ENCODE measurements around the gene TEN1.
A peak's percentile ranks its signal among the peaks of the same experiment; 100 is the strongest.

Gene TEN1

DNA sequence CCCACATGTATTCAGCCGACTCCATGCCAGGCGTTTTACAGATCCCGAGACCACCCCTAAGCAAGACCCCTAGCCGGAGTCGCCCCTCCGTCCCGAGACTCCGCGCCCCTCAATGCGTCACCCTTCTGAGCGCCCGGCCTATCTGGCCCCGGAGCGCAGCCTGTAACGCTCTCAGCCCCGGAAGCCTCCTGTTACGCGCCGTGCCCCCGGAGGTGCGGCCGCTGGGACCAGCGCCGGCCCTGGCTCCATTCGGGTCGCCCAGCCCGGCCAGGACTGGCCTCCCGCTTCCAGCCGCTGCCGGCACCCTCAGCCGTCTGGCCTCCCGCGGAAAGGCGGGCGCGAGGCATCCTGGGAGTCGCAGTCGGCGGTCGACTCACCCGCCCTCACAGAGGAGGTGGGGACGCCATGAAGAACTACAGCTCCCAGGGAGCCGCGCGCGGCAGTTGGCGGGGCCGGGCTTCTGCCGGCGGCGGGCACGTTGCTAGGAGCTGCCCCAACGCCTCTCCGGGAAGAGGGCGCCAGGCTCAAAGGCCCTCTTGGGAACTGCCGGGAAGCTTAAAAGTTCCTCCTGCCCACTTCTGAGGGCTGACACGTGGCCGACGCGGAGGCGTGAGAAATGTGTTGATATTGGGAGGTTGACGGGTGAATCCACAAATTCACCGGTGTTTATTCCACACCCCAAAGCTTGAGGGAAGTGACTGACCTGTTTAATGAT is 38.2 kb upstream of the TEN1 start, which contains the start of gene FBF1:
Gene FBF1 (minus strand): TSS at position 316 of the 715 bp plus-strand sequence. CDS start 2,893 bp downstream, outside the sequence.
- Histone ChIP-seq H3K27ac (ENCODE audit: extremely low read depth, low read depth, low read length) (peak within 1 kb of the TSS; percentile 85), H3K9me3 (ENCODE audit: control insufficient read depth, insufficient read depth, low read depth, low read length) (no peaks in the 10 kb centered on the region), H3K4me1 (ENCODE audit: control insufficient read depth, insufficient read depth, low read length) (peaks cover 3% of the 10 kb centered on the region; the same call in 1 of the 2 replicates), H3K36me3 (ENCODE audit: control insufficient read depth in 2 of 2, insufficient read depth in 1 of 2, low read length in 2 of 2) (peaks cover 5 to 26% of the 10 kb centered on the region in 2 experiments), H3K4me3 (ENCODE audit: low read depth, low read length) (peak within 1 kb of the TSS; percentile 92)
- POLR2A ChIA-PET: interaction anchor here (0.5 to 1.9 kb wide), 30 partner anchors 10 to 413 kb away, joined by 3 to 20 read pairs (median 4); partner anchors contain the start of genes ACOX1, CDK3, MRPL38 and PRPSAP1
- CTCF ChIA-PET: interaction anchor here (0.6 to 1.9 kb wide), 6 partner anchors 13 to 67 kb away, joined by 3 to 9 read pairs (median 4); partner anchors contain the start of gene CDK3
- TF ChIP-seq ZNF843 (tag by site-specific recombination; IDR thresholded peaks at IDR 0.05) (peak; percentile 52; the same call in 1 of the 2 replicates), ZNF626 (tag by site-specific recombination; IDR thresholded peaks at IDR 0.05) (no peak), ZNF664 (tag by site-specific recombination; IDR thresholded peaks at IDR 0.05) (no peak), TCF7L2 (IDR thresholded peaks at IDR 0.05; ENCODE audit: borderline replicate concordance, low read depth, low read length) (peak; percentile 83), ZNF146 (tag by site-specific recombination; IDR thresholded peaks at IDR 0.05) (no peak), ZNF24 (tag by site-specific recombination; IDR thresholded peaks at IDR 0.05) (peak; percentile 52; the same call in 1 of the 2 replicates), ZNF530 (tag by site-specific recombination; IDR thresholded peaks at IDR 0.05; ENCODE audit: low read depth) (no peak), MEIS1 (CRISPR knock-in tag; IDR thresholded peaks at IDR 0.05; ENCODE audit: borderline replicate concordance) (no peak), ZNF138 (tag by site-specific recombination; IDR thresholded peaks at IDR 0.05; ENCODE audit: borderline replicate concordance) (no peak), ZNF292 (tag by site-specific recombination; IDR thresholded peaks at IDR 0.05; ENCODE audit: borderline replicate concordance, low read depth) (no peak), ZNF555 (tag by site-specific recombination; conservative IDR thresholded peaks at IDR 0.05) (no peak), ZNF473 (tag by site-specific recombination; IDR thresholded peaks at IDR 0.05) (no peak), ZBTB8A (tag by site-specific recombination; IDR thresholded peaks at IDR 0.05) (peak; percentile 99), ZNF302 (tag by site-specific recombination; IDR thresholded peaks at IDR 0.05; ENCODE audit: low read depth) (no peak), ZNF394 (tag by site-specific recombination; IDR thresholded peaks at IDR 0.05; ENCODE audit: borderline replicate concordance) (no peak), KLF8 (tag by site-specific recombination; IDR thresholded peaks at IDR 0.05) (peak; percentile 67), ZNF76 (tag by site-specific recombination; IDR thresholded peaks at IDR 0.05; ENCODE audit: borderline replicate concordance, low read depth) (peak; percentile 98), ZBTB21 (tag by site-specific recombination; IDR thresholded peaks at IDR 0.05) (no peak), REPIN1 (tag by site-specific recombination; IDR thresholded peaks at IDR 0.05; ENCODE audit: low read depth) (0 out of 2 replicates have a peak, but pooled peaks have one; percentile 27)
- TF ChIP-seq, protein P1, sequence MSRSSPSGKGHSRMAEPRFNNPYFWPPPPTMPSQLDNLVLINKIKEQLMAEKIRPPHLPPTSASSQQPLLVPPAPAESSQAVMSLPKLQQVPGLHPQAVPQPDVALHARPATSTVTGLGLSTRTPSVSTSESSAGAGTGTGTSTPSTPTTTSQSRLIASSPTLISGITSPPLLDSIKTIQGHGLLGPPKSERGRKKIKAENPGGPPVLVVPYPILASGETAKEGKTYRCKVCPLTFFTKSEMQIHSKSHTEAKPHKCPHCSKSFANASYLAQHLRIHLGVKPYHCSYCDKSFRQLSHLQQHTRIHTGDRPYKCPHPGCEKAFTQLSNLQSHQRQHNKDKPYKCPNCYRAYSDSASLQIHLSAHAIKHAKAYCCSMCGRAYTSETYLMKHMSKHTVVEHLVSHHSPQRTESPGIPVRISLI (tag by site-specific recombination; IDR thresholded peaks at IDR 0.05): no peak
- TF ChIP-seq, protein P2, sequence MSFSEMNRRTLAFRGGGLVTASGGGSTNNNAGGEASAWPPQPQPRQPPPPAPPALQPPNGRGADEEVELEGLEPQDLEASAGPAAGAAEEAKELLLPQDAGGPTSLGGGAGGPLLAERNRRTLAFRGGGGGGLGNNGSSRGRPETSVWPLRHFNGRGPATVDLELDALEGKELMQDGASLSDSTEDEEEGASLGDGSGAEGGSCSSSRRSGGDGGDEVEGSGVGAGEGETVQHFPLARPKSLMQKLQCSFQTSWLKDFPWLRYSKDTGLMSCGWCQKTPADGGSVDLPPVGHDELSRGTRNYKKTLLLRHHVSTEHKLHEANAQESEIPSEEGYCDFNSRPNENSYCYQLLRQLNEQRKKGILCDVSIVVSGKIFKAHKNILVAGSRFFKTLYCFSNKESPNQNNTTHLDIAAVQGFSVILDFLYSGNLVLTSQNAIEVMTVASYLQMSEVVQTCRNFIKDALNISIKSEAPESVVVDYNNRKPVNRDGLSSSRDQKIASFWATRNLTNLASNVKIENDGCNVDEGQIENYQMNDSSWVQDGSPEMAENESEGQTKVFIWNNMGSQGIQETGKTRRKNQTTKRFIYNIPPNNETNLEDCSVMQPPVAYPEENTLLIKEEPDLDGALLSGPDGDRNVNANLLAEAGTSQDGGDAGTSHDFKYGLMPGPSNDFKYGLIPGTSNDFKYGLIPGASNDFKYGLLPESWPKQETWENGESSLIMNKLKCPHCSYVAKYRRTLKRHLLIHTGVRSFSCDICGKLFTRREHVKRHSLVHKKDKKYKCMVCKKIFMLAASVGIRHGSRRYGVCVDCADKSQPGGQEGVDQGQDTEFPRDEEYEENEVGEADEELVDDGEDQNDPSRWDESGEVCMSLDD (tag by site-specific recombination; IDR thresholded peaks at IDR 0.05): peak; percentile 43
- TF ChIP-seq, protein P3, sequence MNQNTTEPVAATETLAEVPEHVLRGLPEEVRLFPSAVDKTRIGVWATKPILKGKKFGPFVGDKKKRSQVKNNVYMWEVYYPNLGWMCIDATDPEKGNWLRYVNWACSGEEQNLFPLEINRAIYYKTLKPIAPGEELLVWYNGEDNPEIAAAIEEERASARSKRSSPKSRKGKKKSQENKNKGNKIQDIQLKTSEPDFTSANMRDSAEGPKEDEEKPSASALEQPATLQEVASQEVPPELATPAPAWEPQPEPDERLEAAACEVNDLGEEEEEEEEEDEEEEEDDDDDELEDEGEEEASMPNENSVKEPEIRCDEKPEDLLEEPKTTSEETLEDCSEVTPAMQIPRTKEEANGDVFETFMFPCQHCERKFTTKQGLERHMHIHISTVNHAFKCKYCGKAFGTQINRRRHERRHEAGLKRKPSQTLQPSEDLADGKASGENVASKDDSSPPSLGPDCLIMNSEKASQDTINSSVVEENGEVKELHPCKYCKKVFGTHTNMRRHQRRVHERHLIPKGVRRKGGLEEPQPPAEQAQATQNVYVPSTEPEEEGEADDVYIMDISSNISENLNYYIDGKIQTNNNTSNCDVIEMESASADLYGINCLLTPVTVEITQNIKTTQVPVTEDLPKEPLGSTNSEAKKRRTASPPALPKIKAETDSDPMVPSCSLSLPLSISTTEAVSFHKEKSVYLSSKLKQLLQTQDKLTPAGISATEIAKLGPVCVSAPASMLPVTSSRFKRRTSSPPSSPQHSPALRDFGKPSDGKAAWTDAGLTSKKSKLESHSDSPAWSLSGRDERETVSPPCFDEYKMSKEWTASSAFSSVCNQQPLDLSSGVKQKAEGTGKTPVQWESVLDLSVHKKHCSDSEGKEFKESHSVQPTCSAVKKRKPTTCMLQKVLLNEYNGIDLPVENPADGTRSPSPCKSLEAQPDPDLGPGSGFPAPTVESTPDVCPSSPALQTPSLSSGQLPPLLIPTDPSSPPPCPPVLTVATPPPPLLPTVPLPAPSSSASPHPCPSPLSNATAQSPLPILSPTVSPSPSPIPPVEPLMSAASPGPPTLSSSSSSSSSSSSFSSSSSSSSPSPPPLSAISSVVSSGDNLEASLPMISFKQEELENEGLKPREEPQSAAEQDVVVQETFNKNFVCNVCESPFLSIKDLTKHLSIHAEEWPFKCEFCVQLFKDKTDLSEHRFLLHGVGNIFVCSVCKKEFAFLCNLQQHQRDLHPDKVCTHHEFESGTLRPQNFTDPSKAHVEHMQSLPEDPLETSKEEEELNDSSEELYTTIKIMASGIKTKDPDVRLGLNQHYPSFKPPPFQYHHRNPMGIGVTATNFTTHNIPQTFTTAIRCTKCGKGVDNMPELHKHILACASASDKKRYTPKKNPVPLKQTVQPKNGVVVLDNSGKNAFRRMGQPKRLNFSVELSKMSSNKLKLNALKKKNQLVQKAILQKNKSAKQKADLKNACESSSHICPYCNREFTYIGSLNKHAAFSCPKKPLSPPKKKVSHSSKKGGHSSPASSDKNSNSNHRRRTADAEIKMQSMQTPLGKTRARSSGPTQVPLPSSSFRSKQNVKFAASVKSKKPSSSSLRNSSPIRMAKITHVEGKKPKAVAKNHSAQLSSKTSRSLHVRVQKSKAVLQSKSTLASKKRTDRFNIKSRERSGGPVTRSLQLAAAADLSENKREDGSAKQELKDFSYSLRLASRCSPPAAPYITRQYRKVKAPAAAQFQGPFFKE (tag by site-specific recombination; IDR thresholded peaks at IDR 0.05; ENCODE audit: borderline replicate concordance): peak; percentile 9; the same call in 1 of the 2 replicates
- TF ChIP-seq, protein P4, sequence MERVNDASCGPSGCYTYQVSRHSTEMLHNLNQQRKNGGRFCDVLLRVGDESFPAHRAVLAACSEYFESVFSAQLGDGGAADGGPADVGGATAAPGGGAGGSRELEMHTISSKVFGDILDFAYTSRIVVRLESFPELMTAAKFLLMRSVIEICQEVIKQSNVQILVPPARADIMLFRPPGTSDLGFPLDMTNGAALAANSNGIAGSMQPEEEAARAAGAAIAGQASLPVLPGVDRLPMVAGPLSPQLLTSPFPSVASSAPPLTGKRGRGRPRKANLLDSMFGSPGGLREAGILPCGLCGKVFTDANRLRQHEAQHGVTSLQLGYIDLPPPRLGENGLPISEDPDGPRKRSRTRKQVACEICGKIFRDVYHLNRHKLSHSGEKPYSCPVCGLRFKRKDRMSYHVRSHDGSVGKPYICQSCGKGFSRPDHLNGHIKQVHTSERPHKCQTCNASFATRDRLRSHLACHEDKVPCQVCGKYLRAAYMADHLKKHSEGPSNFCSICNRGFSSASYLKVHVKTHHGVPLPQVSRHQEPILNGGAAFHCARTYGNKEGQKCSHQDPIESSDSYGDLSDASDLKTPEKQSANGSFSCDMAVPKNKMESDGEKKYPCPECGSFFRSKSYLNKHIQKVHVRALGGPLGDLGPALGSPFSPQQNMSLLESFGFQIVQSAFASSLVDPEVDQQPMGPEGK (tag by site-specific recombination; IDR thresholded peaks at IDR 0.05): peak; percentile 66
- TF ChIP-seq, protein P5, sequence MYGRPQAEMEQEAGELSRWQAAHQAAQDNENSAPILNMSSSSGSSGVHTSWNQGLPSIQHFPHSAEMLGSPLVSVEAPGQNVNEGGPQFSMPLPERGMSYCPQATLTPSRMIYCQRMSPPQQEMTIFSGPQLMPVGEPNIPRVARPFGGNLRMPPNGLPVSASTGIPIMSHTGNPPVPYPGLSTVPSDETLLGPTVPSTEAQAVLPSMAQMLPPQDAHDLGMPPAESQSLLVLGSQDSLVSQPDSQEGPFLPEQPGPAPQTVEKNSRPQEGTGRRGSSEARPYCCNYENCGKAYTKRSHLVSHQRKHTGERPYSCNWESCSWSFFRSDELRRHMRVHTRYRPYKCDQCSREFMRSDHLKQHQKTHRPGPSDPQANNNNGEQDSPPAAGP (tag by site-specific recombination; IDR thresholded peaks at IDR 0.05): peak; percentile 68; the same call in 1 of the 2 replicates
